ENCODE measurements around the gene AIRE.

Gene AIRE

DNA sequence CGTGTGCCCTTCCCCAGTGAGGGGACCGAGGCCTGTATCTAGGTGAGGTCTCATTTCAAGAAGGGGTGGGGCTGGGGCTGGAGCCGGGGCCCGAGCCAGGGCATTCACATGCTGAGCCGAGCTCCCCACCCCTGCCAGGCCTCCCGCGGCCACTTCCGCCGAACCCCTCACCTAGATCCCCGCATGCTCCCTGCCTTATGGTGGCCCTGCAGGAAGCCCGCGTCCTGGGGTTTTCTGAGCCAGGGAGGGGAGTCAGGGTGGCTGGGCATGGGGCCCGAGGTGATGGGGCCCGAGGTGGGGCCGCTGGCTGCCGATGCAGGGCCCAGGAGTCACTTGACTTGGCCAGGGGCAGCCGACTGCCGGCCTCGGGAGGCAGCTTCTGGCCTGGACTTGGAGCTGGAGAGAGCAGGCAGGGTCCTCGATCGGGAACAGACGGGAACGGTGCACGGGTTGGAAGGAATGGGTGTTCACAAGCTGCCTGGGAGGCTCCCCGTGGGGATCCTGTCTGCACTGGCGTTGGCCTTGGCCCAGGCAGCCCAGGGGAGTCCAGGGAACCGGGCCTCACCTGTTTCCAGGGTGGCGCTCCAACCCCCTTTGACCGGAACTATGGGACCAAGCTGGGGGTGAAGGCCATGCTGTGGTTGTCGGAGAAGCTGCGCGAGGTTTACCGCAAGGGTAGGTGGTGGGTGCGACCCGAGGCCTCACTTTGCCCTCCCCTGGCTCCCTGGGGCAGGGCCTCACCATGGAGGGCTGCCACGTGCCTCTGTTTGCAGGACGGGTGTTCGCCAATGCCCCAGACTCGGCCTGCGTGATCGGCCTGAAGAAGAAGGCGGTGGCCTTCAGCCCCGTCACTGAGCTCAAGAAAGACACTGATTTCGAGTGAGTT, 40.0 kb downstream of the AIRE start:
- no peak for DNase-seq

DNA sequence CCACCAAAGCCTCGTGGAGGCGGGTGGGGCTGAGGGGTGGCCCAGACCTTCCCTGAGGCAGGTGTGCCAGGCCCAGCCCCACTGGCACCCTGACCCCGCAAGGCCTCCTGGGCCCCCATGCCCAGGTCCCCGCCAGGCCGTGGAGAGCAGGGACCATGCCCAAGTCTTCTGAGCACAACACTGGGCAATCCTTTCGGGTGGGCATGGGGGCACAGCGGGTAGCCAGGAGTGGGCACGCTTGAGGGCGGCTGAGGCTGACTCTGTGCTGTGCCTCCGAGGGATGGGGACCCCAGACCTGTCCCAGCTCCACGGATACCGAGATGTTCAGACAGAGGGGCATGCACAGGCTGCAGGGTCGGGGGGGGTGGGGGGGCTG, 40.6 kb downstream of the AIRE start:
- no peak for DNase-seq

DNA sequence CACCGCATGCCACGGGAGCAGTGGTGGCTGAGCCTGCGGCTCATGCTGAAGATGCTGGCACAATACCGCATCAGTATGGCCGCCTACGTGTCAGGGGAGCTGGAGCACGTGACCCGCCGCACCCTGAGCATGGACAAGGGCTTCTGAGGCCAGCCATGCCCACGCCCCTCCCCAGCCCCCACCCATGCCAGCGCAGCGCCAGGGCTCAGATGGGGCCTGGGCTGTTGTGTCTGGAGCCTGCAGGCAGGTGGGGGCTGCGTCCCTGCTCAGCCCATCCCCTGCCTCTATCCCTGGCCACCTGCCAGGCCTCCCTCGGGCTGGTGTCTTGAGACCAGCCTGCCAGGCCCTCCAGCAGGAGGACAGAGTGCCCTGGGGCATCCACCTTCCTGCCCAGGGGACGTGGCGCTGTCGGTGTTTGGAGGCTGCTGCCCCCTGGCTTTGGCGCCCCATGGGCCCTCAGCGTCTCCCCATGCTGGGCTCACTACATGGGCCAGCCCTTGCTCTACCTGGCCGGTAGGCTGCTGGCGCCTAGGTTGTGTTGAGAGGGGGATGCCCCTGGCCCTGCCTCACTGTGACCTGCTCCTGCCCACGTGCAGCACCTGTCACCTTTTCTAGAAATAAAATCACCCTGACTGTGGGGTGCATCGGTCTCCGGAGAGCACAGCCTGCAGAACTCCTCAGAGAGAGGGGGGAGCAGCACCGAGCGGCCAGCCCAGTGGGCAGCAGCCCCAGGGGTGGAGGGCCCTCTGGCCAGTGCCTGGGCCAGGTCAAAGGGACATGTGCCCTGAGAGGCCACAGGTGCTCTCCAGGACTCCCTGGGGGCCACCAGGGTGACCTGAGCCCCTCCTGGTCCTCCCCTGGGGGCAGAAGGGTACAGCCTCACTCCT, 41.3 kb downstream of the AIRE start:
- no peak for DNase-seq

DNA sequence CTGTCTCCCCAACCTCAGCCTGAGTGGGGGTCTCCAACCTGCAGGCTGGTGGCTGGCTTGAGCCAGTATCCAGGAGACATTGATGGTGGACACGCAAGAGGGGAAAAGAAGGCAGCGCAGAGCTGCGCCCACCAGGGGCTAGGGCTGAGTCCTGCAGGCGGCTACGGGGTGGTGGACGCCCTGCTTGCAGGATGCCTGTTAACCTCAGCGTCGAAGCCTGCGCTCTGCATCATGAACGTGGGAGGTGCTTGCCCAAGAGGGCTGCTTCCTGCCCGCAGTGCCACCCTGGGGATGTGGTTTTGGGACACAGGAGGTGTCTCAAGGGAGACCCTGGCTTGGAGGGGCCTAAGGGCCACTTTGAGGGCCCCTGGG, 41.9 kb downstream of the AIRE start:
- no peak for DNase-seq

DNA sequence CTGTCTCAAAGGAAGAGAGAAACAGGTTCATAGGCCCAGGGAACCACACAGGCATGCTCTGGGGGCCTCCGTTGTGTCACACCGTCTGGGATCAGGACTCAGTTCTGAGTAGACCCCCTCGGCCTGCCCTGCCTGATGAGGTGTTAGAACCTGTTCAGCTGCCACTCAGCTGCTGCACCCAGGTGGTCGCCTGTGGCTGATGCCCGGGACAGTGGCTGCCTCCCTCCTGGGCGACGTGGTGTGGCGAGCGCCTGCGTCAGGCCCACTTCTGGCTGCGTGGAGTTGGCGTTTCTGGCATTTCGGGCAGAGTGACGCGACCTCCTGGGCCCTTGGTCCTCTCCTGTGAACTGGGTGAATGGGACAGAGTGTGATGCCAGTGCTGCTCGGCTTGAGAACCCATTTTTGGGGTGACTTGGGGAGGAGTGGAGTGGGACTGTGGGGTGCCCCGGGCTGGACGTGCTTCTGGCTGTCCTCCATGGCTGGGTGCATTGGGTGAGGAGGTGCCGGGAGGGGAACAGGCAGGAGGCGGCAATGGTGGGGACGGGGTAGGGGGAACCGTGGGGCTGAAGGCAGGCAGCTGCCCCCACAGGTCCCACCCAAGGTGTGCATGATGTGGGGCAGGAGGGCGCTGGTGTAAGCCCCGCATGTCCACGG, 42.7 kb downstream of the AIRE start:
- DNase-seq: no peak

DNA sequence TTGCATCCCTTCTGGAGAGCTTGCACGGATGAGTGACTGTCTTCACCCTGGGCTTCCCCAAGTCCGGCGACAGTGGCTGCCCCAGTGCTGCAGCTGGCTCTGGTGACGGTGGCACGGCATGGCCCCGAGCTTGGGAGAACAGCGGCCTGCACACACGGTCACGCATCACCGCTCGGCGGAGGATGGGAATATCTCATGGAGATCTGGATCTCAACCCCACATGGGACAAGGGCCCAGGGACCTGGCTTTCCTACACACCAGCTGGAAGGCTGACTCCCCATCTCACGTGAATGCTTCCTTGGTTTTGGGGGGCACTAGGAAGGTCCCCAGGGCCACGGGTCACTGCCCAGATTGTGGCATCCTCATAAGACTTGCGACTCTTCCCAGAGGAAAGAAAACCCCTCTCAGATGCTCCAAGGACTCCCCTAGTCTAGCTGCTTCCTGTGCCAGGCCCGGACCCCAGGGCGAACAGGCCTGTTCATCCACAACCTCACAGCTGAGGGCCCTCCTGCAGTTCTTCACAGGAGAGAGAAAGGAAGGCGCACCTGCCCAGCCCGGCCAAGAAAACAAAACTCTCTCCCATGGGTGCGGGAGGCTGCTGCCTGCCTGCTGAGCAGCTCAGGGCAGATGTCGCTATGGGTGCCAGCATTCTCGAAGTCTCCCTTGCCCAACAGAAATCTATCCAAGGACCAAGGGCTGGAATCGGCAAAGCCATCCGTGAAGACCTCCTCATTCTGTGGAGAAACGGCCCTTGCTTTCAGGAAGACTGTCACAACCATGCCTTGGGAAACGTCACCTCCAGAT, 43.6 kb downstream of the AIRE start:
- DNase-seq: no peak

DNA sequence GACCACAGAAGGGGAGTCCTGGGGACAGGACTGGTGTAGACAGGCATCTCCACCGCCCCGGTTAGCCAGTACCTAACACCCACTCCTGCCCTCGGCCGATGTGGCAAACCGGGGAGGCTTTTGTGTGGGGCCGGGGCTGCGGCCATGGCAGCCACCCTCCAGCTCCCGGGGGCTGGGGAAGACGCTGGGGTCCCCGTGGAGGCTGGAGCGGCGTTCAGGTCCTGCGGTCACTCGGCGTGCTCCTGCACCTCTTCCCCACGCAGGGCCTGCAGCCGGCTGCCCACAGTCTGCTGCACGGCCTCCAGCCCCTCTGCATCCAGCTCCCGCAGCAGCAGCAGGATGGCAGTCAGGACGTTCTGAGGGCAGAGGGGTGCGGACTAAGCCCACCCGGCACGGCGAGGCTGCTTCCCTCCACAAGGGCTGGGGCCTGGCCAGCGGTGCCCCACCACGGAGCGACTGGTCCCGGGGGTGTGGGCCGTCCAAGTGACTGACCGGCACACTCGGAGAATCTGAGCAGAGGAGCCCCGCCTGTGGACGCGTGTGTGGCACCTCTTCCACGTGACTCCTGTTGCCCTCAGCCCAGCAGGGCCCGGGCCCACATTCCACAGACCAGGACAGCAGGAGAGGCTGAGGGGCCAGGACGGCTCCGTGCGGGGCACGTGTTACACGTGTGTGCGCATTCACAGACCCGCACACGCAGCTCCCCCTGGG, 44.5 kb downstream of the AIRE start:
- no peak for DNase-seq

DNA sequence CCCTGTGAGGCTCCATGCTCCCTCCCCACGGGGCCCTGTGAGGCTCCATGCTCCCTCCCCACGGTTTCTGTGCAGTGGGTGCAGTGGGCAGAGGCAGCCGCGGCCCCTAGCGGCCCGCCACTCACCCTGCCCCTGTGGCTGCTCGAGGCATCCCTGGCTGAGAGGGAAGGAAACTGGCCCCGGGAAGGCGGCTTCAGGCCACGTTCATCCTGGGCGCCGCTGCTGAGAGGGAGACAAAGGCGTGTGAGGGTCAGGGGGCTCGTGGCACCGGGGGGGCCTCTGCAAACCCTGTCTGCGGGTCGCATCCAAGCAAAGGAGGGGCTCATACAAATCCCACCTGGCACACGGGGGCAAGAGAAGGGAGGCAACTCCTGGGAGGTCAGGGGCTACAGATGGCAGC, 45.0 kb downstream of the AIRE start:
- no peak for DNase-seq

DNA sequence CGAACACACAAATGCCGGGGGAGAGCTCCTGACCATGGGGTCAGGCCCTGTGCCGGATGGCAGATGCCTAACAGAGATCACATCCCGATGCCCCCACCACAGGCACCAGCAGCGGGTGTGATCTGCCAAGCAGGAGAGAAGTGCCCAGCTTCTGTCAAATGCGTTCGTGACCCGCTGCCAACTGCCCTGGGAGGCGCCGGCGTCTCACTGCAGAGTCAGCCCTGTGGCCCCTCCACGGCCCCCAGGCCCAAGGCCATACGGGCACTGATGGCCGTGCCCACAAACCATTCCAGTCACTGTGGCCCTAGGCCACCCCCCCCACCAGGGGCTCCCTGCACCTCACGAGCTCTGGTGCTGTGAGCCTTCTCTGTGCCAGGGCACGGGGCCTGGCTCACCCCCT, 45.5 kb downstream of the AIRE start:
- no peak for DNase-seq

DNA sequence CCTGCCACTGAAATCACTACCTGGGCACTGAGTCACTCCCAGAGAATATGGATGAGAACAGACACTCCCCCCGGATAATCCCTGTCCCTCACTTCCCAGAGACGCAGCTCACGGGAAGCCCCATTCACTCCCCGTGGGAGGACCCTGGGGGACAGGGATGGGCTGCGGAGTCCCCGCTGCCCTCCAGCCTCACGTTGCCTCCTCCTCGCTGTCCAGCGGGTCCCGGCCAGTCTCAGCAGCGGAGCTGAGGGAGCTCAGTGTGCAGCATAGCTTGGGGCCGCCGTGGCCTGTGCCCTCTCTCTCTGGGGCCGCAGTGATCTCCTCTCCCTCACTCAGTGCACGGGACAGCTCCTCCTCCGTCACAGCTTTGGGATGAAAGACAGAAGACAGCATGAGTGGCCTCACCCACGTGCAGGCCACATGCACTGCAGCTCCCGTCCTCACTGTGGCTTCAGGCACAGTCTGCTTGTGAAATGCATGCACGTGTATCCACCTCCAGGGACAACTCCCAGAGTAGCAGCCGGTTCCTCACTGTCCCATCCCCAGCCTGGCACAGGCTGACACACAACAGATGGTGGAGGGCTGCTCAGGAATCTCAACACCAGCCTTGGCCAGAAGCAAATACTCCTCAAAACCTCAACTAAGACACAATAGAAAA, 46.1 kb downstream of the AIRE start:
- DNase-seq: peak; percentile 26

DNA sequence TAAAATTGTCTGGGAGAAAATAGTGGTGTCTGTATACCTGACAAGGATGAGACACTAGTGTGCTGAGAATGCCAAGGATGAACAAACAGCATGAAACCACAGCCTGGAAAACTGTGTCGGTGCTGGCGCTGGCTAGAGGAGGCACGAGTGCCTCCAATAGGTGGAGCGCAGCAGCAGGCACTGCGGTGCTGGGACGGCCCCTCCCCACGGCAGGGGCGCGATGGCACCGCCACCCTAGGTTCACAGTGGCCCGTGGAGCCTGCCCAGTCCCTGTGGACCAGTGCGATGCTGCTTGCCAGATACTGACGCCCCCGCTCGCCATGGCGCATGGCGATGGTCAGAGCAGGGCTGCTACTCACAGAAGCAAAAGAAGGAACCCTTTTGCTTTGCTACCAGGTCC, 46.7 kb downstream of the AIRE start:
- DNase-seq: no peak

DNA sequence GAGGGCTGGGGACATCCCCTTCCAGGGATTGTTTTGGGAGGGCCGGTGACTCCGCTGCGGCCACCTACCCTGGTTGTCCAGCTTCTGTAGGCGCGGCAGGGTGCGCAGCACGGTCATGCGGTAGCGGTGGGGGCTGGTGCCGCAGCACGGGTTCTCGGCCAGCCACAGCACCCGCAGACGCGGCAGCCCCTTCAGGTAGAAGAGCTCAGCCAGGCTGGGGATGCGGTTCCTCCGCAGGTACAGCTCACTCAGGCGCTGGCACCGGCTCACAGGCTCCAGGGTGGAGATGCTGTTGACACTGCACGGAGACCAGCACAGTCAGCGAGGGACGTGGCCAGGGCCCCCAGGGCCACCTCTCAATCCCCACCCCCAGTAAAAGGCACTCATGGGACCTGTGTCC, 47.3 kb downstream of the AIRE start:
- no peak for DNase-seq

DNA sequence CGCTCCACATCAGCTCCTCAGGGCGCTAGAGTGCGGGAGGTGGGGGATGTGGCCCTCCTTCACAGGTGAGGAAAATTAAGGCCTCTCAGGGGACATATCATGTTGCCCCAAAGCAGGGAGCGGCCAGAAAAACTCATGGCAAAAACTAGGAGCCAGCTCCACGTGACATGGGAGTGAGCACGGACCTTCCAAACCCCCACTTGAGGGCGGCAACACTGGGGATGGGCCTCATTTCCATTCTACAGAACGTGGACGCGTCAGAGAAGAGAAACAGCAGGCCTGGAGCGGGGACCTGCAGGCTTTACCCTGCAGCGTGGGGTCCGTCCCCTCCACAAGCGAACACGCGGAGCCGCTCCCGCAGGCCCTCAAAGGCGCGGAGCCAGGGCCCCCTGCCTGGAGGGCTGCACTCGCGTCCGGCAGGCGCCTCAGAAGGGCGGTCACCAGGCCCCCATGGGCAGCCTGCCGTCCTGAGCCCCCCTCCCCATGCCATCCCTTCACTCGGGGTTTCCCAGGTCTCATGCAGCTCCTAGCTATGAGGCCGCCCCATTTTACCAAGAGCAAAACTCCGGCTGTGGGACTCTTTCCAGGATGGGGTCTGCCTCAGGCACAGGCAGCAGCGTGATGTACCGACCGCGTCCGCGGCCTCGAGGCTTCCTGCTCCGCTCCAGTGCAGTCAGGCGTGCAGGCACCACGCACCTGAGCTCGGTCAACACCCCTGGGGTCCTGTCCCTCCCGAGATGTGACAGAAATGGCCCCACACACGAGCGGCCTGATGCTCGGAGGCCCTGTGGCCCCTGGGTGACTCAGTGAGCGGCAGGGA, 48.0 kb downstream of the AIRE start:
- DNase-seq: no peak

DNA sequence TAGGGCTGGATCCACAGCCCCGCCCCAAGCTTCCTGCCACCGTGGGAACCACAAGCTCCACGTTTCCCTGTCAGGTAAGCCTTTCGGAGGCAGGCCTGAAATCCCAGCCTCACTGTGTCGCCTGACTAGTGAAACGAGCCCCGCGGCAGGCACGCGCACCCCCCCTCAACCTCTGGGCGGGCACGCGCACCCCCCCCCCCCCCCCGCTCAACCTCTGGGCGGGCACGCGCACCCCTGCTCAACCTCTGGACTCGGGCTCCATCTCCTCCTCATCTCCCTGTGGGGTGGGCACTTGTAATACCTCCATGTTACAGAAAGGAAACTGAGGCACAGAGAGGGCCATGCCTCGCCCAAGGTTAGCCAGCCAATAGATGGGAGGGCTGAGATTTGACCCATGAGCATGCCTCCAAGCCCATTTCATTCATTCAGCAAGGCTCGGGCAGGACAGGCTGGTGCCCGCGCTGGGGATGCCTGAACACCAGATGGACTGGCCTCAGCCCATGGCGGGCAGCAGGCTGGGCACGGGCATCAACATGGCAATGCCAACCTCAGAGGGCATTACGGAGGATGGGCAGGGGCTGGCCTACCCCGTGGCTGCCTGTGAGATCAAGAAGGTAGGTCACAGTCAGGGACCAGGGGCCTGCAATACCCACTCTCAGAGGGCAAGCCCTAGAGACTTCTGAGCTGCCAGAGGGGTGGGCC, 48.8 kb downstream of the AIRE start:
- no peak for DNase-seq

DNA sequence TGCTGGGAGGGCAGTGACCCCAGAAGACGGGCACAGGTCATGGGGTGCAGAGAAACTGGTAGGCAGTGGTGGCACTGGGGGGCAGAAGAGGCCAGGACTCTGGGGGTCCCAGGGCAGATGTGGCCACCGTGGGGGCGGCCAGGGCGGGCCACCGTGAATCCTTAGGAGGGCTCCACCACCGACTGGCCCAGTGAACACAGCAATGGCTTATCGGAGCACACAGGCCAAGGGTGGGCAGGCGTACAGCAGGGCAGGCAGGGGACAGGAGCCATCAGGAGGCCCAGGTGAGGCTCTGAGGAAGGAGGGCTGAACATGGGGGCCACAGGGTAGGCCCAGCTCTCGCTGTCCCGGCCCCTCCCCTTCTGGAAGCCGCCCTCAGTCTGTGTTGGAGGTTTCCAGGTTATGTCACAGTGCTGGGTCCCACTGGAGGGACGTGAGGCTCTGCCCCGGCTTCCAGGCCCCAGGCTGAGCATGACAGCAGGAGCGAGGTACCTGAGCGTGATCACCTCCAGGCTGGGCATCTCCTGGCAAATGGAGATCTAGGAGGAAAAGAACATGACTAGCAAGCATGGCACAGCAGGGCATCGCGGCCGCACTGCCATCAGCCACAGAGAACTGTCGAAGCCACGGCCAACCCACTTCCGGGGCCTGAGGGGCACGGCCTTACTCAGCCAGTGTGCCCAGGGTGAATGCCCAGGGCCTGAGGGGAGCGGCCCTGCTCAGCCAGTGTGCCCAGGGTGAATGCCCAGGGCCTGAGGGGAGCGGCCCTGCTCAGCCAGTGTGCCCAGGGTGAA, 49.8 kb downstream of the AIRE start:
- DNase-seq: no peak

DNA sequence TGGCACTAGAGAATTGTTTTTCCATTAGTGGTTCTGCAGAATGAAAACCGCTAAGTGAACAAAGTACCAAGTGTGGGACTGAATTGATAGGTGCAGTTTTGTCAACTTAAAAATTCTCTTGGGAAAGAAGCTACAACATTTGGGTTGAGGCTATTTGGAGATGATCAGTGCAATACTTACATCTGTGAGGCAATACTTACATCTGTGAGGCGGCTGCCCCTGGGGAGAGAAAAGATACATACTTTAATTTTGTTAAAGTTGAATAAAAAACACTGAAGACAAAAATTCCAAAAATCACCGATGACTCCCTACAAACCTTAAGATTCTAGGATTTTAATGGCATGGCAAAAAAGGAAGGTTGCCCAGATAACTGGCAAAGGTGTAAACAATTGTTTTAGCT, 51.8 kb downstream of the AIRE start:
- no peak for DNase-seq

DNA sequence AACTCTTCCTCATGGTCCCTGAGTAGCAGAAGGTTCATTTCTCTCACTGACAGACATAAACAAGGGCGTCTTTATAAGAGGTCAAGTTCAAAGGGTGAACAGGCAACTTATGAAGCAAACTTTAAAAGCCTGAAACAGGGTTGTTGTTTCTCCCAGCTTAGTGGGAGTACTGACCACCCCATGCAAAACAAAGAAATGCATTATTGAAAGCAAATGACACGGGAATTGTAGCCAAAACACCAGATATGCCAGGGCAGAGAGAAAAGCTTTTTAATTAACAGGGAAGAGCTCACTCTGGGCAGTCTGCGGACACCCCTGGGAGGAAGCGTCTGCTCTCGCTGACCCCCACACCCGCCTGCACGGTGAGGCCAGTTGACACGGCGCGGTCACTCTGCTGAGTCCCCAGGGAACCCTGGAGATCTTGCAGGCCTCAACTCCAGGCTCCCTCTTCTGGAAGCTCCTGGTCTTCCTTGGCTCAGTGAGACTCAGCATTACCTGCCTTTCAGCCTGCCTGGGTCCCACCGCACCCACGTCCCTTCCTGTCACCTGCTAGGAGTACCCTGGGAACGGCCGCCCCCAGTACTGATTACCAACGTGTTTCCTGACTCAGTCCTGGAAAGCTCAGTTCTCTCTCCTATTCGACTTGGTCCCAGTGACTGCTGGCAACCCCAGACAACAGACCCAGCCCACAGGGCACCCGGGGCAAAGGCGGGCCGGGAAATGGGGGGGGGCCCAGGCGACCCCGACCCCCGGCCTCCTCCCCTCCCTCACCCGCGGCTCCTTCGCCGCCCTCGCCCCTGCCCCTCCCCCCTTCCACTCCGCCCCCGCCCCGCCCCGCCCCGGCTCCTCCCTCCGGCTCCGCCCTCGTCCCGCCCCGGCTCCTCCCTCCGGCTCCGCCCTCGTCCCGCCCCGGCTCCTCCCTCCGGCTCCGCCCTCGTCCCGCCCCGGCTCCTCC, 52.5 kb downstream of the AIRE start:
- peak; percentile 51 for DNase-seq

All from fibroblast of skin of right biceps (primary cell).